ENCODE results near the gene POLRMT. TPM values are rescaled to one million over a fixed set of nuclear protein-coding genes. Genes with fewer than 3 reads are reported as not detected.
A peak's percentile ranks its signal among the peaks of the same experiment; 100 is the strongest.

The POLRMT gene
- total RNA-seq, 1 donor = 50.9 TPM

- DNase-seq (ENCODE audit: low read depth in 2 of 3, low spot score in 2 of 3) = no peak
Observed at GRCh38 chr19:583198-583967, 50.0 kb downstream of the POLRMT start.

DNA sequence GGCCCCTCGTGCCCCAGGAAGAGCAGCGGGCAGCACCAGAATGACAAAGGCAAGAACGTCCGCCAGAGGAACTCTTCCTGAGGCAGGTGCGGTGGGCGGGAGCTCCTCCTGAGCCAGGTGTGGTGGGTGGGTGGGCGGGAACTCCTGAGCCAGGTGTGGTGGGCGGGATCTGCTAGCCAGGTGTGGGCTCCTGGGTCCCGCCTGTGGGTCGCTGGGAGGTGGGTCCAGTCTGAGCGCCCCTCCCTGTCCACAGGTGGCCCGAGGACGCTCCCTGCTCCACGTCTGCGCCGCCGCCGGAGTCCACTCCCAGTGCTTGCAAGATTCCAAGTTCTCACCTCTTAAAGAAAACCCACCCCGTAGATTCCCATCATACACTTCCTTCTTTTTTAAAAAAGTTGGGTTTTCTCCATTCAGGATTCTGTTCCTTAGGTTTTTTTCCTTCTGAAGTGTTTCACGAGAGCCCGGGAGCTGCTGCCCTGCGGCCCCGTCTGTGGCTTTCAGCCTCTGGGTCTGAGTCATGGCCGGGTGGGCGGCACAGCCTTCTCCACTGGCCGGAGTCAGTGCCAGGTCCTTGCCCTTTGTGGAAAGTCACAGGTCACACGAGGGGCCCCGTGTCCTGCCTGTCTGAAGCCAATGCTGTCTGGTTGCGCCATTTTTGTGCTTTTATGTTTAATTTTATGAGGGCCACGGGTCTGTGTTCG is 50.7 kb downstream of the POLRMT start:
- DNase-seq (ENCODE audit: low read depth in 2 of 3, low spot score in 2 of 3) = no peak

GRCh38 chr19:581399-582111 is 51.8 kb downstream of the POLRMT start:
- DNase-seq (ENCODE audit: low read depth in 2 of 3, low spot score in 2 of 3) = no peak

DNA sequence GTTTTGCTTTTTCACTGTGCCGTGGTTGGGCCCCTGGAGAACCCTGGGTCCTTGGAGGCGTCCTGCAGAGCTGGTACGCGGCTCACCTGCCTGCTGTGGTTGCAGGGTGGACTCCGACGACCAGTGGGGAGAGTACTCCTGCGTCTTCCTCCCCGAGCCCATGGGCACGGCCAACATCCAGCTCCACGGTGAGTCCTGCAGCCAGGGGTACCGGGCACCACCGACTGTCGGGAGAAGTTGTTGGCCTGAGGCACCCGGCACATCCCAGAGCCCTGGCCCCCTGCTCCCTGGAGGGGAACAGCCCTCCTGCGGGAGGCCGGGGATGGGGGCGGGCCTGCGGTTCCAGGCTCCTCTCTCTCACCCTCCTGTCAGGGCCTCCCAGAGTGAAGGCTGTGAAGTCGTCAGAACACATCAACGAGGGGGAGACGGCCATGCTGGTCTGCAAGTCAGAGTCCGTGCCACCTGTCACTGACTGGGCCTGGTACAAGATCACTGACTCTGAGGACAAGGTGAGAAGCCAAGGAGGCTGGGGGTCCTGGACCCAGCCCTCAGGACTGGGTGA is 53.0 kb downstream of the POLRMT start:
- DNase-seq (ENCODE audit: low read depth in 2 of 3, low spot score in 2 of 3) = no peak

- no peak for DNase-seq (ENCODE audit: low read depth in 2 of 3, low spot score in 2 of 3)
Observed at GRCh38 chr19:579842-580155, 53.5 kb downstream of the POLRMT start.

DNA sequence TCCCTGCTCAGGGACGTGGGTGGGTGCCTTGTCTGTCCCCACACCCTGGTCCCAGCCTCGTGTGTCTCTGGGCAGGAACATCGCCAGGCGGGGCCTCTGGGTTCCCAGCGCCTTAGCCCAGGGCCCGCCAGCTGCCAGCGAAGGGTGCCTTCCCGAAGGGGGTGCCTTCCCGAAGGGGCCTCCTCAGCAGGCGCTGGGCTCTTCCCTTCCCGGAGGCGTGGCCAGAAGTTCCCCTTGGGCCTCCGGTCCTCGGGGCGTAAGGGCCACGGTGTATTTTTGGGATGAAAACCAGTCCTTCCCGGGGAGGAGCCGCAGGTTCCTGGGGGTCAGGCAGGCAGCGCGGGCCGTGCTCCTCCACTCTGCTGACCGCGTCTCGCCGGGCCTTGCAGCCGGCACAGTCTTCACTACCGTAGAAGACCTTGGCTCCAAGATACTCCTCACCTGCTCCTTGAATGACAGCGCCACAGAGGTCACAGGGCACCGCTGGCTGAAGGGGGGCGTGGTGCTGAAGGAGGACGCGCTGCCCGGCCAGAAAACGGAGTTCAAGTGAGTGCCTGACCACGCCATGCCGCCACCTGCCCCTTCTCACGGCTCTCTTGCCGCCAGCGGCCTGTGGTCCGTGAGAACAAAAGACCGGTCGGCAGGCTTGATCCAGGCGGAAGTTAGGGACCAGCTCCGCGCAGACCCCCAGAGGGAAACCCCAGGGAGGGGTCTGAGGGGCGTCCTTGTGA is 54.1 kb downstream of the POLRMT start:
- no peak for DNase-seq (ENCODE audit: low read depth in 2 of 3, low spot score in 2 of 3)

- no peak for DNase-seq (ENCODE audit: low read depth in 2 of 3, low spot score in 2 of 3)
Observed at GRCh38 chr19:577439-578392, 55.6 kb downstream of the POLRMT start.

GRCh38 chr19:576768-577438 is 56.4 kb downstream of the POLRMT start:
- no peak for DNase-seq (ENCODE audit: low read depth in 2 of 3, low spot score in 2 of 3)

DNA sequence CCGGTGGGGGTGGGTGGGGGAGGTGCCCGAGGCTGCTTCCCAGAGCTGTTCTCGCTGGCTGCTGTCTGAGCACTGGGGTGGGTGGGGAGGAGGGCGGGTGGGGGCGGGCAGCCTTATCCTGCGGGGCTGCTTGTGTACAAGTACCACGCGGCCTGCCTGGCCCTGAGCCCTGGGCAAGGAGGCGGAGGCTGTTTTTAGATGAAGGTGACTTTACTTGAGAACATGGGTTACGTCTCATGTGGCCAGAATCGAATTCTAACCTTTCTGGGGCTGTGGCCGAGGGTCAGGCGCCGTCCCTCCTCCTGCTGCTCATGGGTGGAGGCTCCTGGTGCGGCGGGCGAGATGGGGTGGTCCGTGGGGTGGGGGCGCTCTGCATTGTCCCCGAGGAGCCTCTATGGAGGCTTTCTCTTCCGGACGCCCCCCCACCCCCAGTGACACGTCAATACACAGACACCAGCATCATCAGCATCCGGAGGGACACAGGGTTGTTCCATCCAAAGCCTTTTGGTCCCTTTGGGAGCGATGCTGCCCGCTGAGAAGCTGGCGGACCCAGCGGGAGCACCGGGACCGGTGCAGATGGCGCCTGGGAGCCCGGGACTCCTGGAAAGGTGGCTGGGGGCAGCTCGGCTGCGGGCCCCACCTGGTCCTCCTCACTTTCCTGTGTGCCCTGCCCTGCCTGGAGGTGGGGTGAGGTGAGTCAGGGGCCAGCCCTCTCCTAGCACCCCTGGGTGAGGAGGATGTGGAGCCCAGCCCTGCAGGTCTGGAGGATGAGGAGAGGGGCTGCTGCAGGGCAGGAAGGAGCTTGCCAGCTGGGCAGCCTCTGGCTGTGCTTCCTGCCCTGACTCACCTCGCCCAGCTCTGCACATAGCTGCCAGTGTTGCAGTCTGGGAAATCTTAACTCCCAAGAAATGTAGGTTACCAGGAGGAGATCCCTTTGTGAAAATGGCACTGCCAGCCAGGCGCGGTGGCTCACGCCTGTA is 57.5 kb downstream of the POLRMT start:
- no peak for DNase-seq (ENCODE audit: low read depth in 2 of 3, low spot score in 2 of 3)

DNA sequence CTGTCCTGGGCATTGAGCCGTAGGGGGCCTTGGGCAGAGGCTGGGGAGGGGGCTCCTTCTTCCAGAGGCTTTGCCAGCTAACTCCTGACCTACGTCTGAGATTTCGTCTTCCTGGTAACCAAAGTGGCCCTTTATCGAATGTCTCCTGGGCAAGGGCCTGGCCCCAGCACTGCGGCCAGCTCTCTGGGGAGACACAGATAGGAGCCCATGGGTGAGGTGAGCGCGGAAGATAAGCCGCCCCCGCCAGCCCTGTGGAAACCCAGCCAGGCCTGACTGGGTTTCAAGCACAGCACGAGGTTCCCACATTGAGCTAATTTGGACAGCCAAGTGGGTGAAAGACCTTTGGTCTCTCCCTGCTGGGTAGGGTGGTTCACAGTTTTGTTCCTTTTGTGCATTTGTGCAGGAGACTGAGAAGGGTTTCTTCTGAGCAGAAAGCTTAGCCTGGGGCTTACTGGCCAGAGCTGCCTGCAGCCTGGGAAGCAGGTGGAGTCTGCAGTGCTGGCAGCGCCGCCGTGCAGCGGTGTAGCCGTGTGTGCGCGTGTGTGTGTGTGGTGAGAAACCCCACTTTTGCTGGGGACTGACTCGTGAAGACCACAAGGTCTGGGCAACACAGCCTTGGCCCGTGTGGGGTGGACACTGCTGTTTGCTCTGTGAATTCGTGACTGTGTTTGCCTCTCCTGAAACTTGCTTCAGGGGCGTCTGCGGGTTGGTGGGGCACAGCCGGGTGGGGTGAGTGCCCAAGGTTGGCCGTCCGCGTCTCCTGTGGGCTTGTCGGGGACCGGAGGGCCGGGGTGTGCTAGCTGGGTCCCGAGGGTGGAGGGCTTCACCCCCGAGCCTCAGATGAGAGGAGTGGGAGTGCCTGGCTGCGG is 58.4 kb downstream of the POLRMT start:
- DNase-seq (ENCODE audit: low read depth in 2 of 3, low spot score in 2 of 3) = no peak

DNA sequence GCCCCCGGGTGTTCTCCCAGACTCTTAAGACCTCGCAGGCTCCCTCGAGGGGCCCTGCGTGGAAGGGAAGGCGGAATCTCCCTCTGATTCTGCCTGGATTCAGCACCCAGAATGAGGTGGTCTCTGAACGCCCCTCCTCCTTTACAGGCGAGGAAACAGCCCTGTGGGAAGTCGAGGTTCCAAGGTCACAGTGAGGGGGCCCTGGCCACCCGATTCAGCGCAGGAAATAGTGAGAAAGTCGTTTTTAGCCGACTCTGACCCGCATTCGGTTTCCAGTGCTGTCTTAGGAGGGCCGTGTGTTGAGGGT is 59.9 kb downstream of the POLRMT start:
- no peak for DNase-seq (ENCODE audit: low read depth in 2 of 3, low spot score in 2 of 3)

- peak in 1 of 3 donors; percentile 21 for DNase-seq (ENCODE audit: low read depth in 2 of 3, low spot score in 2 of 3)
Observed at GRCh38 chr19:572743-573518, 60.4 kb downstream of the POLRMT start.

GRCh38 chr19:572140-572742 is 61.1 kb downstream of the POLRMT start, which contains the start of gene BSG:
BSG (plus strand) TSS chr19:572596; CDS start chr19:572635, 39 bp downstream.
- DNase-seq (ENCODE audit: low read depth in 2 of 3, low spot score in 2 of 3) = peak; percentile 98 to 99 (median 98)

DNA sequence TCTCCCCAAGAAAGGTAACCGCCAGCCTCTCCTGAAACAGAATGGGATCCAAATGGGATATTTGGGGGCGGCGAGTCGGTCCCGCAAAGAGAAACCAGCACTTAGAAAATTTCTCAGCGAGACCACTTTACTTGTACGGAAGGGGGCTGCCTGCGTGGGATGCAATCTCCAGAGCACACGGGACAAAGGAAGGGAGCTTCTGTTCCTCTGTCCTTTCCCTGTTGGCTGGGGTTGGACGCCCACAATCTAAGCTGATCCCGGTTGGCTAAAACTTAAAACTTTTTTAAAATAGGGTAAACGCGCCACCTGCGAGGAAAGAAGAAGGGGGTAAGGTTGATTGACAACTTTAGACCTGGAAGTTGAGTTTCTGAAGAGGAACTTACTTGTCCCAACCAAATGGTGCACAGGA is 61.8 kb downstream of the POLRMT start:
- DNase-seq (ENCODE audit: low read depth in 2 of 3, low spot score in 2 of 3) = peak in 1 of 3 donors; percentile 60

DNA sequence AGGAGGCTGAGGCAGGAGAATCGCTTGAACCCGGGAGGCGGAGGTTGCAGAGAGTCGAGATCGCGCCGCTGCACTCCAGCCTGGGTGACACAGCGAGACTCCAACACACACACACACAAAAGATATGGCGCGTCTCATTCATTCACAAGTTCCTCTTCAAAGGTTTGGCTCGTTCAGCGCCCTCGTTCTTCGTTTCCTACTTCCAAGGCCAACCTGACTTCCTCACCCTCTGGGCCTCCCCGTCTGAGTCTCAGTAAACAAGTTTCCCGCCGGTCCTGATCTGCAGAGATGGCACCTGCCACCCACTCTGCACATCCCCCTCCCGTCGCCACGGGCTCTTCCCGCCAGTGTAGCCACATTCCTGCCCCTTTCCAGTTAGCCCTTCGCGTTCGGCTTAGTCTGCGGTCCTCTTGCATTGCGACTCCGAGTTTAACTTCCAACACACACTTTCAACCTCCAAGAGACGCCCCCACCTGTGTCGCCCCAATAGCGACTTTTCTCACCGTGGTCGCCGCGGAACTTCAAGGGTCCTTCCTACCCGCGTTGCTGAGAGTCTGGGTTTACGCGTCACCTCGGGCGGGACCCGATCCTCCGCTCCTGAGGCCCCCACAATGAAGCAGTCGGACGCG is 62.3 kb downstream of the POLRMT start:
- DNase-seq (ENCODE audit: low read depth in 2 of 3, low spot score in 2 of 3) = peak in 2 of 3 donors; percentile 69 to 78
